ENCODE measurements around the gene TRMT2A.

TRMT2A gene

GRCh38 chr22:20105456-20106204, 11.4 kb downstream of the TRMT2A start:
- H3K4me3 Mint-ChIP-seq = no peak overlapping the region
- DNase-seq (ENCODE audit: low spot score in 2 of 2) (no peak), ATAC-seq (ENCODE audit: low read depth) (no peak)
- no peaks in the 10 kb centered on the region for H3K4me1 Mint-ChIP-seq
- H3K27me3 Mint-ChIP-seq = no peaks in the 10 kb centered on the region
- H3K36me3 Mint-ChIP-seq = peaks cover 14% of the 10 kb centered on the region
- H3K9me3 Mint-ChIP-seq = no peaks in the 10 kb centered on the region
- no peak overlapping the region for H3K27ac Mint-ChIP-seq

GRCh38 chr22:20102203-20102780, 14.7 kb downstream of the TRMT2A start:
- ATAC-seq (ENCODE audit: low read depth) (no peak), DNase-seq (ENCODE audit: low spot score in 2 of 2) (no peak)
- peaks cover 18% of the 10 kb centered on the region for H3K36me3 Mint-ChIP-seq
- no peak overlapping the region for H3K4me3 Mint-ChIP-seq
- no peaks in the 10 kb centered on the region for H3K4me1 Mint-ChIP-seq
- no peak overlapping the region for H3K27ac Mint-ChIP-seq
- no peaks in the 10 kb centered on the region for H3K9me3 Mint-ChIP-seq
- H3K27me3 Mint-ChIP-seq = no peaks in the 10 kb centered on the region

GRCh38 chr22:20101638-20102037, 15.4 kb downstream of the TRMT2A start:
- no peak overlapping the region for H3K4me3 Mint-ChIP-seq
- DNase-seq (ENCODE audit: low spot score in 2 of 2) (no peak), ATAC-seq (ENCODE audit: low read depth) (no peak)
- no peaks in the 10 kb centered on the region for H3K27me3 Mint-ChIP-seq
- H3K9me3 Mint-ChIP-seq = no peaks in the 10 kb centered on the region
- no peaks in the 10 kb centered on the region for H3K4me1 Mint-ChIP-seq
- peaks cover 19% of the 10 kb centered on the region for H3K36me3 Mint-ChIP-seq
- no peak overlapping the region for H3K27ac Mint-ChIP-seq

- ATAC-seq (ENCODE audit: low read depth) (no peak), DNase-seq (ENCODE audit: low spot score in 2 of 2) (no peak)
- no peaks in the 10 kb centered on the region for H3K9me3 Mint-ChIP-seq
- peaks cover 29% of the 10 kb centered on the region for H3K36me3 Mint-ChIP-seq
- H3K27ac Mint-ChIP-seq = no peak overlapping the region
- no peak overlapping the region for H3K4me3 Mint-ChIP-seq
- no peaks in the 10 kb centered on the region for H3K27me3 Mint-ChIP-seq
- no peaks in the 10 kb centered on the region for H3K4me1 Mint-ChIP-seq
These were observed 17.8 kb downstream of the TRMT2A start for GRCh38 chr22:20099099-20099711.

- Mint-ChIP-seq H3K4me3 (no peak overlapping the region), H3K4me1 (no peaks in the 10 kb centered on the region), H3K27me3 (no peaks in the 10 kb centered on the region), H3K9me3 (no peaks in the 10 kb centered on the region), H3K36me3 (peaks cover 30% of the 10 kb centered on the region), H3K27ac (no peak overlapping the region)
- DNase-seq (ENCODE audit: low spot score in 2 of 2) (no peak), ATAC-seq (ENCODE audit: low read depth) (no peak)
These were observed 20.2 kb downstream of the TRMT2A start for GRCh38 chr22:20096574-20097420.

- Mint-ChIP-seq H3K4me3 (no peak overlapping the region), H3K9me3 (no peaks in the 10 kb centered on the region), H3K27me3 (no peaks in the 10 kb centered on the region), H3K4me1 (no peaks in the 10 kb centered on the region), H3K36me3 (peaks cover 35% of the 10 kb centered on the region), H3K27ac (no peak overlapping the region)
- DNase-seq (ENCODE audit: low spot score in 2 of 2) (no peak), ATAC-seq (ENCODE audit: low read depth) (no peak)
These were observed 21.5 kb downstream of the TRMT2A start for GRCh38 chr22:20095521-20095920.

GRCh38 chr22:20094197-20094807, 22.7 kb downstream of the TRMT2A start:
- no peak overlapping the region for H3K27ac Mint-ChIP-seq

GRCh38 chr22:20093418-20094196, 23.4 kb downstream of the TRMT2A start:
- Mint-ChIP-seq H3K4me3 (no peak overlapping the region), H3K36me3 (peaks cover 42% of the 10 kb centered on the region), H3K4me1 (no peaks in the 10 kb centered on the region)

More at GRCh38 chr22:20094197-20094807, 22.7 kb downstream of the TRMT2A start:
- DNase-seq (ENCODE audit: low spot score in 2 of 2) = no peak
- H3K4me3 Mint-ChIP-seq = no peak overlapping the region
- H3K9me3 Mint-ChIP-seq = no peaks in the 10 kb centered on the region
- no peaks in the 10 kb centered on the region for H3K27me3 Mint-ChIP-seq
- no peaks in the 10 kb centered on the region for H3K4me1 Mint-ChIP-seq
- ATAC-seq (ENCODE audit: low read depth) = no peak
- peaks cover 42% of the 10 kb centered on the region for H3K36me3 Mint-ChIP-seq

GRCh38 chr22:20092477-20092854, 24.6 kb downstream of the TRMT2A start:
- H3K4me3 Mint-ChIP-seq = no peak overlapping the region
- DNase-seq (ENCODE audit: low spot score in 2 of 2) (no peak), ATAC-seq (ENCODE audit: low read depth) (no peak)
- no peak overlapping the region for H3K27ac Mint-ChIP-seq
- no peaks in the 10 kb centered on the region for H3K27me3 Mint-ChIP-seq
- no peaks in the 10 kb centered on the region for H3K4me1 Mint-ChIP-seq
- no peaks in the 10 kb centered on the region for H3K9me3 Mint-ChIP-seq
- H3K36me3 Mint-ChIP-seq = peaks cover 41% of the 10 kb centered on the region

More at GRCh38 chr22:20093418-20094196, 23.4 kb downstream of the TRMT2A start:
- ATAC-seq (ENCODE audit: low read depth) (no peak), DNase-seq (ENCODE audit: low spot score in 2 of 2) (no peak)
- H3K9me3 Mint-ChIP-seq = no peaks in the 10 kb centered on the region
- no peak overlapping the region for H3K27ac Mint-ChIP-seq
- no peaks in the 10 kb centered on the region for H3K27me3 Mint-ChIP-seq

- no peak for ATAC-seq (ENCODE audit: low read depth)
- DNase-seq (ENCODE audit: low spot score in 2 of 2) = no peak
- Mint-ChIP-seq H3K36me3 (peaks cover 41% of the 10 kb centered on the region), H3K27ac (no peak overlapping the region), H3K4me3 (no peak overlapping the region), H3K27me3 (no peaks in the 10 kb centered on the region), H3K4me1 (no peaks in the 10 kb centered on the region), H3K9me3 (no peaks in the 10 kb centered on the region)
These were observed 25.1 kb downstream of the TRMT2A start for GRCh38 chr22:20091690-20092476.

- H3K4me1 Mint-ChIP-seq = no peaks in the 10 kb centered on the region
- no peak for DNase-seq (ENCODE audit: low spot score in 2 of 2)
- peaks cover 42% of the 10 kb centered on the region for H3K36me3 Mint-ChIP-seq
- no peak for ATAC-seq (ENCODE audit: low read depth)
- no peaks in the 10 kb centered on the region for H3K9me3 Mint-ChIP-seq
- H3K27ac Mint-ChIP-seq = no peak overlapping the region
- no peaks in the 10 kb centered on the region for H3K27me3 Mint-ChIP-seq
- no peak overlapping the region for H3K4me3 Mint-ChIP-seq
These were observed 26.2 kb downstream of the TRMT2A start for GRCh38 chr22:20090730-20091240.

- Mint-ChIP-seq H3K27ac (no peak overlapping the region), H3K27me3 (no peaks in the 10 kb centered on the region), H3K36me3 (peaks cover 39% of the 10 kb centered on the region), H3K4me1 (no peaks in the 10 kb centered on the region), H3K4me3 (no peak overlapping the region), H3K9me3 (no peaks in the 10 kb centered on the region)
- ATAC-seq (ENCODE audit: low read depth) = no peak
- DNase-seq (ENCODE audit: low spot score in 2 of 2) = no peak
These were observed 26.9 kb downstream of the TRMT2A start for GRCh38 chr22:20089977-20090729.

All from memory B cell (primary cell).